ES-I3 (cell line): Measurements from ENCODE around the gene DENND6B.
"Not testable (repeated sequence)": the region's sequence is repeated elsewhere in the genome, so short reads cannot be mapped to it uniquely, and the experiment has no call there.

Source experiments
- H3K36me3 ChIP-seq: 2 replicates; pipeline ENCODE4 v1.6.1; 2013; ENCODE audit warnings: mild to moderate bottlenecking, low read length, control low read depth, moderate library complexity; ENCODE audit not compliant: insufficient read depth
- H3K4me1 ChIP-seq: 2 replicates; pipeline ENCODE4 v1.6.1; 2013; ENCODE audit warnings: mild to moderate bottlenecking, control low read depth, low read length; ENCODE audit not compliant: insufficient read depth
- H3K9ac ChIP-seq: 2 replicates; pipeline ENCODE4 v1.6.1; 2013; ENCODE audit warnings: low read depth, mild to moderate bottlenecking, low read length, moderate library complexity
- H3K9me3 ChIP-seq: 2 replicates; pipeline ENCODE4 v1.6.1; 2013; ENCODE audit warnings: mild to moderate bottlenecking, low read length, moderate library complexity; ENCODE audit not compliant: control insufficient read depth, insufficient read depth

Gene DENND6B

DNA sequence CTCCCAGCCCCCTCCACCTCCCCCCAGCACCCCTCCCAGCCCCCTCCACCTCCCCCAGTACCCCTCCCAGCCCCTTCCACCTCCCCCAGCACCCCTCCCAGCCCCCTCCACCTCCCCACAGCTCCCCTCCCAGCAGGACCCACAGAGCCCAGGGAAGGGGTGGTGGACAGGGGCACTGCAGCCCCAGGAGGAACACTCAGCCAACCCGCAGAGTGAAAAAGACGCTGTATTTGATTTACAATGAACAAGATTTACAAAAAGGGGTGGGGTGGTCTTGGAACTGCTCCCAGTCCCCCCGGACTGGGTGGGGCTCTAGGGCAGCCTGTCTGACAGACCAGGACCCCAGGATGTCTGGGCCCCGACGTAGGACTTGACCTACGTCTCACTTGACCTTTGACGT, 52.0 kb downstream of the DENND6B start:
- peaks cover 21% of the 10 kb centered on the region for H3K36me3 ChIP-seq
- H3K9me3 ChIP-seq = peaks cover 8% of the 10 kb centered on the region; the same call in 1 of the 2 replicates
- no peaks in the 10 kb centered on the region; the same call in 1 of the 2 replicates for H3K4me1 ChIP-seq
- H3K9ac ChIP-seq = no peak overlapping the region

GRCh38 chr22:50274311-50274710, 52.5 kb downstream of the DENND6B start:
- Histone ChIP-seq H3K9me3 (peaks cover 8% of the 10 kb centered on the region; the same call in 1 of the 2 replicates), H3K4me1 (peaks cover 3% of the 10 kb centered on the region; the same call in 1 of the 2 replicates), H3K9ac (no peak overlapping the region), H3K36me3 (peaks cover 16% of the 10 kb centered on the region)

- not testable (repeated sequence) for H3K4me1 ChIP-seq, H3K9me3 ChIP-seq, H3K9ac ChIP-seq
- peaks cover 16% of the 10 kb centered on the region for H3K36me3 ChIP-seq
Observed at GRCh38 chr22:50273781-50274180, 53.0 kb downstream of the DENND6B start.

DNA sequence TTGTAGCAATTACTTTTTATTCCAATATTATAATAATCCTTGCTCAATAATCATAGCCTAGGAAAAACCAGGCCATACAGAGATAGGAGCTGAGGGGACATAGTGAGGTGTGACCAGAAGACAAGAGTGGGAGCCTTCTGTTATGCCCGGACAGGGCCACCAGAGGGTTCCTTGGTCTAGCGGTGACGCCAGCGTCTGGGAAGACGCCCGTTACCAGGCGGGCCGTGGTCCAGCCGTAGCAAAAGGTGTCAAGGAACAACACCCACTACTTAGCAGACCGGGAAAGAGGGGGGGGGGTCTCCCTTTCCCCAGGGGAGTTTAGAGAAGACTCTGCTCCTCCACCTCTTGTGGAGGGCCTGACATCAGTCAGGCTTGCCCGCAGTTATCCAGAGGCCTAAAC, 53.5 kb downstream of the DENND6B start:
- H3K9ac ChIP-seq, H3K4me1 ChIP-seq, H3K9me3 ChIP-seq: not testable (repeated sequence)
- H3K36me3 ChIP-seq = peaks cover 16% of the 10 kb centered on the region

DNA sequence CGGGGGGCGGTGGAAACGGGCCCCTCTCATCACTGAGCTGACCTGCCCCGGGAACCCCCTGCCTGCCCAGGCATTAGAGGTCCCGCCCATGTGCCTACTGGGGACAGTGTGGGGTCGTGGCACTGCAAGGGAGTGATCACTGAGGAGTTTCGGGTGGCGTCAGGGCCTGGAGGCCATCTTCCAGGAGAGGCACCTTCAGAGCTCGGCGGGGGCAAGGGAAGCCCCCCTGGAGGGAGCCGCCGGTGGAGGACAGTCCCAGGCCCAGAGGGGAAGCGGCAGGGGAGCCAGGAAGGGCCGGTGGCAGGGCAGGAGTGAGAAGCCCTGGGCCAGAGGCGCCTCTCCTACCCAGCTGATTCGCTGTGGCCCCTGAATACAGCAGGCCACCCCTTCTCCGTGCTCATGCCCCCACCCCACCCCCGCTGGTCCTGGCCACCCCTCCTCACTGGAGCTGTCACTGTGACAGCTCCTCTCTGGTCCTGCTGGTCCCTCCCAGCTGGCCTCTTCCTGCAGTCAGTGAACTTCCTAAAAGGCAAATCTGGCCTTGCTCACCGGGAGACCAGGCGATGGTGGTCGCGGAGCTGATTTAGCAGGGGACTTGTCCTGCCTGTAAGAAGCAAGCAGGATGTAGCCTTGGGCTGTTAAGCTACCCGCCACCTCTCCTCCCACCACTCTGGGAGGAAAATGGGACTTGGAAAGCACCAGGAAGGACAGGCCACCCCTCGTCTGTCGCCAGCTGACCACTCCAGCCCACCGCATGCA, 54.6 kb downstream of the DENND6B start:
- H3K36me3 ChIP-seq = peaks cover 6% of the 10 kb centered on the region
- peaks cover 8% of the 10 kb centered on the region; the same call in 1 of the 2 replicates for H3K9me3 ChIP-seq
- H3K4me1 ChIP-seq = peaks cover 10% of the 10 kb centered on the region; the same call in 1 of the 2 replicates
- H3K9ac ChIP-seq = no peak overlapping the region

GRCh38 chr22:50271519-50271970, 55.3 kb downstream of the DENND6B start:
- Histone ChIP-seq H3K9me3 (peaks cover 6% of the 10 kb centered on the region; the same call in 1 of the 2 replicates), H3K36me3 (peaks cover 5% of the 10 kb centered on the region; the same call in 1 of the 2 replicates), H3K9ac (peak overlapping the region; percentile 32; the same call in 1 of the 2 replicates), H3K4me1 (peaks cover 10% of the 10 kb centered on the region; the same call in 1 of the 2 replicates)

DNA sequence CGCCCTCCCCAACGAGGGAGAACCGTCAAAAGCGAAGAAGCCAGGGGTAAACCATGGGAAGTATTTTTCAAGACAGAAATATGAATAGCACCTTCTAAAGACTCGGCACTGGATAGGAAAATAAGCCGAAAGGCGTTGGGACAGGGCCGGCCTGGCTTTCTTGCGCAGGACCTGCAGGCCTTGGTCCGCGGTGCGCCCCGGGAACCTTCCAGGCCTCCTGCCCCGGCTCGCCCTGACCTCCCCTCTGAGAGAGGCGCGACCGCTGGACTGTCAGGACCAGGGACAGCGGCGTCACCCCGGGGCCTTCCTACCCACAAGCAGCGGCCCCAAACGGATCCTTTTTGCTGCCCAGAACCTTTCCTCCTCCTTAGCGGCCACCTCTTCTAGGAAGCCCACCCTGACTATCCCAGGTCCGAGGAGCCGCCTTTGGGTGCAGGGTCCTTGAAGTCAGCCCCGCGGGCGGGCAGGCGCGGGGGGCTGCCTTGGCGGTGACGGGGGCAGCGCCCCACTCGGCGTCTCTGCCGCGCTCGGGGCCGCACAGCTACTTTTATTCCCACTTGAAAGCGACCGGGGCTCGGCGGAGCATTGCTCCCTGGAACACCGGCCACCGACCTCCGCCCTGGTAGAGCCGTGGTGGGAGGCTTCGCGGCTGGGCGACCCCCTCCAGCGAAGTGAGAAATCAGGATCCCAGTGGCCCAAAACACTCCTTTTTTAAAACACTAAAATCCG, 56.0 kb downstream of the DENND6B start:
- Histone ChIP-seq H3K9ac (peak overlapping the region; percentile 36; the same call in 1 of the 2 replicates), H3K9me3 (peaks cover under 1% of the 10 kb centered on the region; the same call in 1 of the 2 replicates), H3K4me1 (peaks cover 10% of the 10 kb centered on the region; the same call in 1 of the 2 replicates), H3K36me3 (peaks cover 5% of the 10 kb centered on the region; the same call in 1 of the 2 replicates)

GRCh38 chr22:50269970-50270665, 56.7 kb downstream of the DENND6B start, which contains the start of gene MAPK11:
Gene MAPK11 (minus strand): TSS chr22:50270380. CDS start chr22:50270292, 88 bp downstream.
- peaks cover 10% of the 10 kb centered on the region; the same call in 1 of the 2 replicates for H3K4me1 ChIP-seq
- H3K9me3 ChIP-seq = no peaks in the 10 kb centered on the region
- H3K9ac ChIP-seq = peak within 1 kb of the TSS; percentile 45; the same call in 1 of the 2 replicates
- H3K36me3 ChIP-seq = peaks cover under 1% of the 10 kb centered on the region; the same call in 1 of the 2 replicates

GRCh38 chr22:50269573-50269969, 57.2 kb downstream of the DENND6B start:
- H3K9ac ChIP-seq = peak overlapping the region; percentile 45; the same call in 1 of the 2 replicates
- H3K4me1 ChIP-seq = peaks cover 10% of the 10 kb centered on the region; the same call in 1 of the 2 replicates
- H3K36me3 ChIP-seq = no peaks in the 10 kb centered on the region
- no peaks in the 10 kb centered on the region for H3K9me3 ChIP-seq

GRCh38 chr22:50268655-50269113, 58.1 kb downstream of the DENND6B start:
- peaks cover 10% of the 10 kb centered on the region; the same call in 1 of the 2 replicates for H3K4me1 ChIP-seq
- no peaks in the 10 kb centered on the region for H3K36me3 ChIP-seq

DNA sequence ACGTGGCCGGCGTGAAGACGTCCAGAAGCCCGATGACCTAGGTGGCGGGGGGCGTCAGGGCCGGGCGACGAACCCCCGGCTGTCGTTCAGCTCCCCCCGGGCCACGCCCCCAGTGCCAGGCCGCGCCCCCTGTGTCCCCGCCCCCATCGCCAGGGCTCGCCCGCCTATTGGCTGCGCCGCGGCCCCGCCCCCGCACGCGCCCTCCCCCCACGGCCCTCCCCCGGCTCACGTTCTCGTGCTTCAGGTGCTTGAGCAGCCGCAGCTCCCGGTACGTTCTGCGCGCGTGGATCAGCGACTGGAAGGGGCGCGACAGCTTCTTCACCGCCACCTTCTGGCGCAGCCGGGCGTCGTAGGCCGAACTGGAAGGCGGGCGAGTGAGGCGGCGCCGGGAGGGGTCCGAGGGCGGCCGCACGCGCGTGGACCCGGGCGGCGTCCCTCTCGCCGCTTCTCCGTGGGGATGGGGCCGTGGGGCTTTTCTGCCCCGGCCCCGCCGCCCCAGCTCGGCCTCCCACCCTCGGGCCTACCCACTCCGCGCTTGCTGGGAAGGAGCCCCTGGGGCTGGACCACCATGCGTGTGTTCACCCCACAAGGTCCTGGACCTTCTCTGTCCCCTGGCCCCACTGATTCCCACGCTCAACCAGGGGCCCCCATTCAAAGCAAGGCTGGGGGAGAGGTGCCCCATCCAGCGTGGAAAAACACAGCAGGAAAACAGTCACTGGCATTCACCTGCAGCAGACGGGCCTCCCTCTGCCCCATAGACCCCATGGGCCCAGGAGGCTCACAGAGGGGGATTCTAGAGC, 59.0 kb downstream of the DENND6B start:
- peaks cover 15% of the 10 kb centered on the region; the same call in 1 of the 2 replicates for H3K4me1 ChIP-seq
- no peaks in the 10 kb centered on the region for H3K9me3 ChIP-seq
- peak overlapping the region; percentile 42; the same call in 1 of the 2 replicates for H3K9ac ChIP-seq
- no peaks in the 10 kb centered on the region for H3K36me3 ChIP-seq

More at GRCh38 chr22:50268655-50269113, 58.1 kb downstream of the DENND6B start:
- Histone ChIP-seq H3K9ac (no peak overlapping the region), H3K9me3 (no peaks in the 10 kb centered on the region)

GRCh38 chr22:50266994-50267393, 59.8 kb downstream of the DENND6B start:
- H3K9me3 ChIP-seq = no peaks in the 10 kb centered on the region
- H3K36me3 ChIP-seq = no peaks in the 10 kb centered on the region
- no peak overlapping the region for H3K9ac ChIP-seq
- H3K4me1 ChIP-seq = peaks cover 23% of the 10 kb centered on the region; the same call in 1 of the 2 replicates
